ENCODE measurements around the gene AIPL1.

The AIPL1 gene

DNA sequence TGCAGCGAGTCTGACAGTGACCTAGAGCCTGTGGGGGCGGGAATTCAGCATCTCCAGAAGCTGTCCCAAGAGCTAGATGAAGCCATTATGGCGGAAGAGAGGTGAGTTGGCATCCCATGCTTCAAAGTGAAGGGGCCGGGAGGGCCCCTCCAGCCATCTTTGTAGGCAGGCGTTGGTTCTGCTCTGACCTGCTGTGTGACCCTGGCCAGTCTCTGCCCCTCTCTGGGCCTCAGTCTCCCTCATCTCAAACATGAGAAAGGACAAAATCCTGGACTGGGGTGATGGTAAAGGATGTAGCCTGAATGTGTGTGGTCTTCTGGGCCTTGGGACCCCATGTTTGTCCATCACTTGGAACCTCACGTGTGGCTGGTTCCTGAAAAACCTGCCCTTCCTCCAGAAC, 14.4 kb upstream of the AIPL1 start:
- no peak for ATAC-seq
- no peak for TF ChIP-seq ARNTL (CRISPR knock-in tag; IDR thresholded peaks at IDR 0.05; ENCODE audit: borderline replicate concordance, low read depth)
- TF ChIP-seq BACH2 (CRISPR knock-in tag; IDR thresholded peaks at IDR 0.05; ENCODE audit: borderline replicate concordance): no peak
- TF ChIP-seq TOX (CRISPR knock-in tag; IDR thresholded peaks at IDR 0.05; ENCODE audit: borderline replicate concordance): no peak
- TF ChIP-seq CREB5 (CRISPR knock-in tag; IDR thresholded peaks at IDR 0.05; ENCODE audit: low read depth): no peak
- no peak for TF ChIP-seq ZNF565 (CRISPR knock-in tag; conservative IDR thresholded peaks at IDR 0.05; ENCODE audit: low read depth)
- TF ChIP-seq, protein P1, sequence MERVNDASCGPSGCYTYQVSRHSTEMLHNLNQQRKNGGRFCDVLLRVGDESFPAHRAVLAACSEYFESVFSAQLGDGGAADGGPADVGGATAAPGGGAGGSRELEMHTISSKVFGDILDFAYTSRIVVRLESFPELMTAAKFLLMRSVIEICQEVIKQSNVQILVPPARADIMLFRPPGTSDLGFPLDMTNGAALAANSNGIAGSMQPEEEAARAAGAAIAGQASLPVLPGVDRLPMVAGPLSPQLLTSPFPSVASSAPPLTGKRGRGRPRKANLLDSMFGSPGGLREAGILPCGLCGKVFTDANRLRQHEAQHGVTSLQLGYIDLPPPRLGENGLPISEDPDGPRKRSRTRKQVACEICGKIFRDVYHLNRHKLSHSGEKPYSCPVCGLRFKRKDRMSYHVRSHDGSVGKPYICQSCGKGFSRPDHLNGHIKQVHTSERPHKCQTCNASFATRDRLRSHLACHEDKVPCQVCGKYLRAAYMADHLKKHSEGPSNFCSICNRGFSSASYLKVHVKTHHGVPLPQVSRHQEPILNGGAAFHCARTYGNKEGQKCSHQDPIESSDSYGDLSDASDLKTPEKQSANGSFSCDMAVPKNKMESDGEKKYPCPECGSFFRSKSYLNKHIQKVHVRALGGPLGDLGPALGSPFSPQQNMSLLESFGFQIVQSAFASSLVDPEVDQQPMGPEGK (CRISPR knock-in tag; IDR thresholded peaks at IDR 0.05; ENCODE audit: borderline replicate concordance): no peak
- no peak for TF ChIP-seq TCF4 (CRISPR knock-in tag; IDR thresholded peaks at IDR 0.05; ENCODE audit: borderline replicate concordance)
- no peak for TF ChIP-seq ZFP30 (CRISPR knock-in tag; IDR thresholded peaks at IDR 0.05)
- TF ChIP-seq OSR1 (CRISPR knock-in tag; IDR thresholded peaks at IDR 0.05): no peak
- TF ChIP-seq ZFP3 (CRISPR knock-in tag; IDR thresholded peaks at IDR 0.05): no peak
- TF ChIP-seq GLIS3 (CRISPR knock-in tag; IDR thresholded peaks at IDR 0.05): no peak
- TF ChIP-seq, protein P2, sequence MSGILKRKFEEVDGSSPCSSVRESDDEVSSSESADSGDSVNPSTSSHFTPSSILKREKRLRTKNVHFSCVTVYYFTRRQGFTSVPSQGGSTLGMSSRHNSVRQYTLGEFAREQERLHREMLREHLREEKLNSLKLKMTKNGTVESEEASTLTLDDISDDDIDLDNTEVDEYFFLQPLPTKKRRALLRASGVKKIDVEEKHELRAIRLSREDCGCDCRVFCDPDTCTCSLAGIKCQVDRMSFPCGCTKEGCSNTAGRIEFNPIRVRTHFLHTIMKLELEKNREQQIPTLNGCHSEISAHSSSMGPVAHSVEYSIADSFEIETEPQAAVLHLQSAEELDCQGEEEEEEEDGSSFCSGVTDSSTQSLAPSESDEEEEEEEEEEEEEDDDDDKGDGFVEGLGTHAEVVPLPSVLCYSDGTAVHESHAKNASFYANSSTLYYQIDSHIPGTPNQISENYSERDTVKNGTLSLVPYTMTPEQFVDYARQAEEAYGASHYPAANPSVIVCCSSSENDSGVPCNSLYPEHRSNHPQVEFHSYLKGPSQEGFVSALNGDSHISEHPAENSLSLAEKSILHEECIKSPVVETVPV (CRISPR knock-in tag; IDR thresholded peaks at IDR 0.05): no peak
- no peak for TF ChIP-seq ZNF70 (CRISPR knock-in tag; IDR thresholded peaks at IDR 0.05)
- no peak for TF ChIP-seq CSDC2 (CRISPR knock-in tag; IDR thresholded peaks at IDR 0.05)
- TF ChIP-seq ESRRG (CRISPR knock-in tag; IDR thresholded peaks at IDR 0.05): no peak
- no peak for TF ChIP-seq TSHZ2 (CRISPR knock-in tag; IDR thresholded peaks at IDR 0.05)

- no peak for TF ChIP-seq ZC3H10 (CRISPR knock-in tag; IDR thresholded peaks at IDR 0.05)
- no peak for TF ChIP-seq ESRRG (CRISPR knock-in tag; IDR thresholded peaks at IDR 0.05)
- no peak for TF ChIP-seq PPARA (CRISPR knock-in tag; IDR thresholded peaks at IDR 0.05; ENCODE audit: borderline replicate concordance)
- TF ChIP-seq ARNTL (CRISPR knock-in tag; IDR thresholded peaks at IDR 0.05; ENCODE audit: borderline replicate concordance, low read depth): no peak
- TF ChIP-seq OSR1 (CRISPR knock-in tag; IDR thresholded peaks at IDR 0.05): no peak
- no peak for TF ChIP-seq CSDC2 (CRISPR knock-in tag; IDR thresholded peaks at IDR 0.05)
- no peak for ATAC-seq
These were observed 13.6 kb upstream of the AIPL1 start for GRCh38 chr17:6448473-6448872.

- TF ChIP-seq GLIS3 (CRISPR knock-in tag; IDR thresholded peaks at IDR 0.05): no peak
- no peak for TF ChIP-seq ARNTL (CRISPR knock-in tag; IDR thresholded peaks at IDR 0.05; ENCODE audit: borderline replicate concordance, low read depth)
- no peak for TF ChIP-seq ZC3H10 (CRISPR knock-in tag; IDR thresholded peaks at IDR 0.05)
- no peak for TF ChIP-seq ESRRG (CRISPR knock-in tag; IDR thresholded peaks at IDR 0.05)
- TF ChIP-seq, protein P1 (CRISPR knock-in tag; IDR thresholded peaks at IDR 0.05; ENCODE audit: borderline replicate concordance): no peak
- no peak for TF ChIP-seq CSDC2 (CRISPR knock-in tag; IDR thresholded peaks at IDR 0.05)
- TF ChIP-seq ZFP3 (CRISPR knock-in tag; IDR thresholded peaks at IDR 0.05): no peak
- no peak for TF ChIP-seq TCF4 (CRISPR knock-in tag; IDR thresholded peaks at IDR 0.05; ENCODE audit: borderline replicate concordance)
- no peak for TF ChIP-seq OSR1 (CRISPR knock-in tag; IDR thresholded peaks at IDR 0.05)
- TF ChIP-seq ISL1 (CRISPR knock-in tag; IDR thresholded peaks at IDR 0.05): no peak
- TF ChIP-seq BACH2 (CRISPR knock-in tag; IDR thresholded peaks at IDR 0.05; ENCODE audit: borderline replicate concordance): no peak
- TF ChIP-seq SNAI2 (CRISPR knock-in tag; IDR thresholded peaks at IDR 0.05): no peak
- TF ChIP-seq TOX (CRISPR knock-in tag; IDR thresholded peaks at IDR 0.05; ENCODE audit: borderline replicate concordance): no peak
- TF ChIP-seq TSHZ2 (CRISPR knock-in tag; IDR thresholded peaks at IDR 0.05): no peak
- TF ChIP-seq, protein P2 (CRISPR knock-in tag; IDR thresholded peaks at IDR 0.05): no peak
- TF ChIP-seq ZNF8 (CRISPR knock-in tag; IDR thresholded peaks at IDR 0.05): no peak
- no peak for TF ChIP-seq RARB (CRISPR knock-in tag; IDR thresholded peaks at IDR 0.05)
- TF ChIP-seq ZNF565 (CRISPR knock-in tag; conservative IDR thresholded peaks at IDR 0.05; ENCODE audit: low read depth): no peak
These were observed 11.7 kb upstream of the AIPL1 start for GRCh38 chr17:6446516-6447100.

More at GRCh38 chr17:6446516-6447100, 11.7 kb upstream of the AIPL1 start:
- ATAC-seq: no peak
